22Rv1 (cell line): ENCODE data around the gene FUT8.

ENCODE experiments used
- ZFX ChIP-seq: fragments of 450-650 bp; IDR thresholded peaks from 2 replicates; pipeline ENCODE4 v1.6.1; 2017; ENCODE audit warnings: antibody characterized with exemption, borderline replicate concordance
- TF ChIP-seq, protein P1 (sequence below): fragments of 450-650 bp; IDR thresholded peaks from 2 replicates; pipeline ENCODE4 v1.5.1; 2017; ENCODE audit warnings: mild to moderate bottlenecking

DNA sequence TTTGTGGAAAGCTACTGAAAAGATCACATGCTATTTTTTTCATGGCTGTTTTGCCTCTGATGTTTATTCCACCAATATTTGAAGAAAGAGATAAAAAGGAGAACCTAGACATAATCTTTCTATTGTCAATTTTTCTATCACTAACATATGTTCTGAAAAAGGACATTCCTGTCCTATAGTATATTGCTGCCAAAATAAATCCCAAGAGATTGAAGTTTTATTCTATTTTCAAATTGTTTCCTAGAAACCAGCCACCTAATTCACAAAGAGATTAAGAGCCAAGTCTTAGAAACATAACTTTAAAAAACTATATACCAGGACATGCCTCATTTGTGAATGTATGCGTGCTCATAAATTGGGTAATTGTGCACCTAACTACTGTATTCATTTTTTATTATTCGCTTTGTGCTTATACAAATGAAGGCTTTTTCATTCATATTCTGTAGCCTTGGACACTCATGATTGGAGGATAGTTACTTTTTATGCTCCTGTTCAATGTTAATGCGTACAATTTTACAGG is 200.7 kb downstream of the FUT8 start:
- TF ChIP-seq, protein P1, sequence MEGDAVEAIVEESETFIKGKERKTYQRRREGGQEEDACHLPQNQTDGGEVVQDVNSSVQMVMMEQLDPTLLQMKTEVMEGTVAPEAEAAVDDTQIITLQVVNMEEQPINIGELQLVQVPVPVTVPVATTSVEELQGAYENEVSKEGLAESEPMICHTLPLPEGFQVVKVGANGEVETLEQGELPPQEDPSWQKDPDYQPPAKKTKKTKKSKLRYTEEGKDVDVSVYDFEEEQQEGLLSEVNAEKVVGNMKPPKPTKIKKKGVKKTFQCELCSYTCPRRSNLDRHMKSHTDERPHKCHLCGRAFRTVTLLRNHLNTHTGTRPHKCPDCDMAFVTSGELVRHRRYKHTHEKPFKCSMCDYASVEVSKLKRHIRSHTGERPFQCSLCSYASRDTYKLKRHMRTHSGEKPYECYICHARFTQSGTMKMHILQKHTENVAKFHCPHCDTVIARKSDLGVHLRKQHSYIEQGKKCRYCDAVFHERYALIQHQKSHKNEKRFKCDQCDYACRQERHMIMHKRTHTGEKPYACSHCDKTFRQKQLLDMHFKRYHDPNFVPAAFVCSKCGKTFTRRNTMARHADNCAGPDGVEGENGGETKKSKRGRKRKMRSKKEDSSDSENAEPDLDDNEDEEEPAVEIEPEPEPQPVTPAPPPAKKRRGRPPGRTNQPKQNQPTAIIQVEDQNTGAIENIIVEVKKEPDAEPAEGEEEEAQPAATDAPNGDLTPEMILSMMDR = no peak
- TF ChIP-seq ZFX = no peak
